DMS53 treated with DMSO at 0.1 percent for 48 hours (cell line): Measurements from ENCODE around the gene XPO6.

Experiments
- DNase-seq: peaks from one replicate; lab custom pipeline; 2025; ENCODE audit not compliant: unreplicated experiment; lab: John Stamatoyannopoulos, UW

The XPO6 gene

GRCh38 chr16:28208824-28209223 lies 2.9 kb downstream of the XPO6 start:
- no peak for DNase-seq

DNA sequence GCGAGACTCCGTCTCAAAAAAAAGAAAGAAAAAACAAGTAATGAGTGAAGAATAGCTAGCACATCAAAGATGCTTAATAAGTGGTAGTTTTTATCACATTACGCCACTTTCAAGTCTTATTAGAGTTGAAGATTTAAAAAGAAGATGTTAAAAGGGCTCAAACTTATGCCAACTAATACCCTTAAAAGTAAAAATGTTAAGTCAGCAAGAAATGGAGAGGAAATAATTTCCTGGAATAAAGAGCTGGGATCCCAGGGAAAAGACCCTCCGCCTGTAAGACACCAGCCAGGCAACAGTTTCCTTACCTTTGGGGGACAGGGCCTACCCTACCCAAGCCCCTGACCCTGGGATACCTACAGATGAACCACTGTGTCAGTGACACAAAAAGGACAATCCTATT lies 3.6 kb downstream of the XPO6 start:
- DNase-seq, result no peak

- no peak for DNase-seq
Measured at GRCh38 chr16:28207399-28207798, 4.4 kb downstream of the XPO6 start.

DNA sequence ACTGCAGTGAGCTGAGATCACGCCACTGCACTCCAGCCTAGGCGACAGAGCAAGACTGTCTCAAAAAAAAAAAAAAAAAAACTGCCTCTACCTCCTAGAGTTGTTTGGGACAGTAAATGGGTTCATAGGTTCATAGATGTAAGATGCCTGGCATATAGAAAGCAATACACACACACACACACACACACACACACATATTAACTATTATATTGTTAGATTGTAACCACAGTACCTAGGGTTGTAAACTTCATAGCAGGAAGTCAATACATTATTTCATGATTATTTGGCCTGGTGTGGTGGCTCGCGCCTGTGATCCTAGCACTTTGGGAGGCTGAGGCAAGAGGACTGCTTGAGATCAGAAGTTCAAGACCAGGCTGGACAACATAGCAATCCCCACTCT lies 5.8 kb downstream of the XPO6 start:
- no peak for DNase-seq

DNA sequence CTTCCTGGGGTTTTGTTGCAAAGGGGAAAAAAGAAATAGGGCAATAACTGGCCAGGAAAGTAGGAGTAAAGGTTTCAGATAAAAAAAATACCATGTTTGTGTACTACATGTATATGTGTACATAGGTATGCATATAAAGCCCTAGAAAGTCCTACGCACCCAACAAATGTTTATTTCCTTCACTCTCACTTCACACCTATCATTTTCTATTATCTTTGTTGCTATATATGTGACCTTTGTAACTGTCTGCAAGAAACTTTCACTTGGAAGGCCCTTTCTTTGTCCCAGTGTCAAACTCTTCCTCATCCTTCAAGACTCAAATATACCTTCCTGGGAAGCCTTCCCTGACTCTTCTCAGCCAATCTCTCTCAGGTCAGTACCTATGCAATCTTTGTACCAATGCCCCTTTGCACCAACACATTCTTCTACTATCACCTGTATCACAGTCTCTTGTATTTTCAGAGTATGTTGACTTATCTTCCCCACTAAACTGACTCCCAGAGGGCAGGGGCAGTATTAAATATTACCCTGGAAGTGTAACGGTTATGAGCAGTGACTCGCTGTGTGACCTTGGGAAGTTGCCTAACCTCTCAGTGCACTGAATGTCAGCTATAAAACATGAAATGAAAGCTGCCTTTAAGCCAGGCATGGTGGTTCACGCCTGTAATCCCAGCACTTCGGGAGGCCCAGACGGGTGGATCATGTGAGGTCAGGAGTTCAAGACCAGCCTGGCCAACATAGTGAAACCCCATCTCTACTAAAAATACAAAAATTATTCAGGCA lies 6.5 kb downstream of the XPO6 start:
- no peak for DNase-seq

DNA sequence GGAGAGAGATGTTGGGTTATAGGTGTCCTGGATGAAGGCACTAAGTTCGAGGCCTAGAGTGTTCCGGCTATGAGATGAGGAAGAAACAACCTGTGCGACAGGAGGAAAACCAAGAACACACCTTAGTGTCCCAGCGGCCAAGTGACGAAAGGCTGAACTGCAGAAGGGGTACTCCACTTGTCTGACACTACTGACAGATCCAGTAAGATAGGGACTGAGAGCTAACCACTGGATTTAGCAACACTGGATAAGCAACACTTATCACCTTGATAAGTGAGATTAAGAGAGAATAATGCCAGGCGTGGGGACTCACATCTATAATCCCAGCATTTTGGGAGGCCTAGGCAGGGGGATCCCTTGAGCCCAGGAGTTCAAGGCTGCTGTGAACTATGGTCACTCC lies 7.1 kb downstream of the XPO6 start:
- no peak for DNase-seq

GRCh38 chr16:28204204-28204603 lies 7.6 kb downstream of the XPO6 start:
- DNase-seq, result no peak

- DNase-seq, result no peak
Measured at GRCh38 chr16:28202147-28202746, 9.5 kb downstream of the XPO6 start.

DNA sequence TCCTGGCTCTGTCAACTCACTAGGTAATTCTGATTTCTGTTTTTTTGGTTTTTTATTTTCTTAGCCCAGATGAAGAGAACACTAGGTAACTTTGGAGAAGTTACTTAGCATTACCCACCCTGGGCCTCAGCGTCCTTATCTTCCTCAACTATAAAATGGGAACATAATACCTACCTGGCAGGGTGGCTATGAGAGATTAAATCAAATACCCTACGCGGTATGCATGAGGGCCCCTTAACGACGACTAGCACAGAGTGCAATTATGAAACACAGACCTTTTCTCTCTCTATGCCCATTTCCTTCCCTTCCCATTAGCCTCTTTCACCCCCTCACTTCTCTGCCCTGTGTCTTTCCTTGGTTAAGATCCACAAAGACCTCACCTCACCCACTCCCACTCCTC lies 11.1 kb downstream of the XPO6 start:
- no peak for DNase-seq

GRCh38 chr16:28196387-28196987 lies 15.3 kb downstream of the XPO6 start:
- no peak for DNase-seq

DNA sequence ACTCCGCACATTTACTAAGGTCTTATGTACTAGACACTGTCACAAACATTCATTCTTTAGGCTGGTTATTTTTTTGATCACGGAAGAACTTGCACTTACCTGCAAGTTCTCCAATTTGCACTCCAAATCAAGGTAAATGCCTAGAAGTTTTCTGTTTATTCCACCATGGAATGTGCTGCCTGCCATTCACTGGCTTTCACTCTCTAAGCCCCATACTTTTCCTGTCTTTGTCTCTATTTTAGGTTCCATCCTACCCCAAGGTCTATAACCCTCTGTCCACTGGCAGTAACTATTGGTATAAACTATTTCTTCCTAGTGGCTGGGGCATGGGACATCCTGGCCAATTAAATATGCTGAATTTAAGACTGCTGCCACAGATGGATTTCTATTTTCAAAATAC lies 15.9 kb downstream of the XPO6 start:
- no peak for DNase-seq

GRCh38 chr16:28193530-28194423 lies 18.0 kb downstream of the XPO6 start:
- DNase-seq, result no peak

- no peak for DNase-seq
Measured at GRCh38 chr16:28192806-28193529, 18.8 kb downstream of the XPO6 start.

GRCh38 chr16:28191364-28191960 lies 20.3 kb downstream of the XPO6 start:
- no peak for DNase-seq

GRCh38 chr16:28189245-28189644 lies 22.5 kb downstream of the XPO6 start:
- no peak for DNase-seq

- DNase-seq, result no peak
Measured at GRCh38 chr16:28188085-28188916, 23.5 kb downstream of the XPO6 start.

GRCh38 chr16:28187595-28188004 lies 24.2 kb downstream of the XPO6 start:
- DNase-seq, result no peak

GRCh38 chr16:28186752-28187151 lies 25.0 kb downstream of the XPO6 start:
- DNase-seq, result no peak

- DNase-seq, result no peak
Measured at GRCh38 chr16:28185696-28186095, 26.1 kb downstream of the XPO6 start.
